Measurements from ENCODE around the gene FASLG.

- TF ChIP-seq CTCF (IDR thresholded peaks at IDR 0.05) (no peak), POLR2A (IDR thresholded peaks at IDR 0.05) (no peak)
These were observed 46.4 kb upstream of the FASLG start for GRCh38 chr1:172612478-172612877.

Data from body of pancreas (tissue), 4 donors.